Upper lobe of left lung (tissue), 4 donors: Measurements from ENCODE around the gene NKAIN2.

Experiments
- EP300 ChIP-seq, 4 donors: sonication (generic); formaldehyde crosslinking; IDR thresholded peaks; one replicate each; pipeline ENCODE4 v1.5.1; 2017; ENCODE audit warnings: antibody characterized with exemption in 4 of 4, control low read depth in 2 of 4
- POLR2A ChIP-seq, 4 donors: fragments of 450-650 bp; IDR thresholded peaks; one replicate each; pipeline ENCODE4 v1.5.1; 2016 to 2017; ENCODE audit warnings: antibody characterized with exemption in 4 of 4, mild to moderate bottlenecking in 2 of 4
- POLR2AphosphoS5 ChIP-seq, 2 donors: sonication (generic); formaldehyde crosslinking; IDR thresholded peaks; one replicate each; pipeline ENCODE4 v1.5.1; 2017; ENCODE audit warnings: antibody characterized with exemption in 2 of 2
- TF ChIP-seq, protein P1 (sequence below), 6 experiments: fragments of 450-650 bp in 4 of 6; fragments of 200-600 bp in 2 of 6; sonication (generic) in 2 of 6; IDR thresholded peaks; one replicate each; pipeline ENCODE4 v1.5.1; 2016 to 2019; ENCODE audit warnings: antibody characterized with exemption in 6 of 6

DNA sequence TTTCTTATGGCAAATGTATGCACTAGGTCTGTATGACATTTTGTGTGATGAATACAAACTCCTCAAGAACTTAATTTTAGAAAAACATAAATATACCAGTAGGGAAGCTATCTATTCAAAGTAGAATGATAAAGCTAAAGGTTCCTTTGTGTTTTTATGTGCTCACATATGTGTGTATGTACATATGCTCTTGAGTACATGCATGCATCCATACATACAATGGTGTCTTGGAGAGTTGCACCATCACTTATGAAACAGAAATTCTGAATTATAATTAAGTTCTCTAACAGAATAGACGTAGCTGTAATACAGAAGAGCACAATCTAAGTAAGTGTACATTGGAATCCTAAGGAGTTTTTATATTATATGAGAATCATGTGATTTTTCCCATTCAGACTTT, 2.3 kb downstream of the NKAIN2 start:
- TF ChIP-seq, protein P1, sequence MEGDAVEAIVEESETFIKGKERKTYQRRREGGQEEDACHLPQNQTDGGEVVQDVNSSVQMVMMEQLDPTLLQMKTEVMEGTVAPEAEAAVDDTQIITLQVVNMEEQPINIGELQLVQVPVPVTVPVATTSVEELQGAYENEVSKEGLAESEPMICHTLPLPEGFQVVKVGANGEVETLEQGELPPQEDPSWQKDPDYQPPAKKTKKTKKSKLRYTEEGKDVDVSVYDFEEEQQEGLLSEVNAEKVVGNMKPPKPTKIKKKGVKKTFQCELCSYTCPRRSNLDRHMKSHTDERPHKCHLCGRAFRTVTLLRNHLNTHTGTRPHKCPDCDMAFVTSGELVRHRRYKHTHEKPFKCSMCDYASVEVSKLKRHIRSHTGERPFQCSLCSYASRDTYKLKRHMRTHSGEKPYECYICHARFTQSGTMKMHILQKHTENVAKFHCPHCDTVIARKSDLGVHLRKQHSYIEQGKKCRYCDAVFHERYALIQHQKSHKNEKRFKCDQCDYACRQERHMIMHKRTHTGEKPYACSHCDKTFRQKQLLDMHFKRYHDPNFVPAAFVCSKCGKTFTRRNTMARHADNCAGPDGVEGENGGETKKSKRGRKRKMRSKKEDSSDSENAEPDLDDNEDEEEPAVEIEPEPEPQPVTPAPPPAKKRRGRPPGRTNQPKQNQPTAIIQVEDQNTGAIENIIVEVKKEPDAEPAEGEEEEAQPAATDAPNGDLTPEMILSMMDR (IDR thresholded peaks at IDR 0.05): no peak
- TF ChIP-seq EP300 (IDR thresholded peaks at IDR 0.05): no peak
- TF ChIP-seq POLR2A (IDR thresholded peaks at IDR 0.05): no peak
- no peak for TF ChIP-seq POLR2AphosphoS5 (IDR thresholded peaks at IDR 0.05)
